ENCODE data around the gene RASGRP3.

GRCh38 chr2:33570681-33571080, 94.2 kb downstream of the RASGRP3 start:
- TF ChIP-seq CTCF (IDR thresholded peaks at IDR 0.05 in 8 of 11, conservative IDR thresholded peaks at IDR 0.05 in 3 of 11) (no peak), POLR2AphosphoS5 (IDR thresholded peaks at IDR 0.05) (no peak), POLR2A (IDR thresholded peaks at IDR 0.05) (no peak)
